ENCODE measurements around the gene CLDN11. TPM values are rescaled to one million over a fixed set of nuclear protein-coding genes. Genes with fewer than 3 reads are reported as not detected.

Gene CLDN11
- total and polyA plus RNA-seq, 7 donors: 1.3 to 3.0 (median 2.0) TPM

DNA sequence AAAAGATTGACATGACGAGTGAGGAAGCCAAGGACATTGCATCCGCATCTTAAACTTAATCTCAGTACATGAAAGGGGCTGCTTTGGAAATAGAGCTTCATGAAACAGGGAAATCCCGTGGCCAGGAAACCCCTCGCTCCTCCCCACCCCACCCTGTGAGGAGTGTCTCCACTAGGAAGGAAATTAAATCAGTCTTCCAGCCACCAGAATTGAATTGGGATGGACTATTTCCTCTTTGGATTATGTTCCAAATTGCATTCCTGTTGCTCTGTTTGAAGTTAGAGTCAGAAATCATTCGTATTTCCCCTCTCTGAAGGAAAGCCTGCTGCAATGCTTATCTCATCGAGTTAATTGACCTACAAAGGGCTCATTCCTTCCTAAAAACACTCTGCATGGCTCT, 35.8 kb downstream of the CLDN11 start:
- H3K4me1 ChIP-seq: no peaks in the 10 kb centered on the region
- H3K9me3 ChIP-seq: no peaks in the 10 kb centered on the region
- TF ChIP-seq, protein P1, sequence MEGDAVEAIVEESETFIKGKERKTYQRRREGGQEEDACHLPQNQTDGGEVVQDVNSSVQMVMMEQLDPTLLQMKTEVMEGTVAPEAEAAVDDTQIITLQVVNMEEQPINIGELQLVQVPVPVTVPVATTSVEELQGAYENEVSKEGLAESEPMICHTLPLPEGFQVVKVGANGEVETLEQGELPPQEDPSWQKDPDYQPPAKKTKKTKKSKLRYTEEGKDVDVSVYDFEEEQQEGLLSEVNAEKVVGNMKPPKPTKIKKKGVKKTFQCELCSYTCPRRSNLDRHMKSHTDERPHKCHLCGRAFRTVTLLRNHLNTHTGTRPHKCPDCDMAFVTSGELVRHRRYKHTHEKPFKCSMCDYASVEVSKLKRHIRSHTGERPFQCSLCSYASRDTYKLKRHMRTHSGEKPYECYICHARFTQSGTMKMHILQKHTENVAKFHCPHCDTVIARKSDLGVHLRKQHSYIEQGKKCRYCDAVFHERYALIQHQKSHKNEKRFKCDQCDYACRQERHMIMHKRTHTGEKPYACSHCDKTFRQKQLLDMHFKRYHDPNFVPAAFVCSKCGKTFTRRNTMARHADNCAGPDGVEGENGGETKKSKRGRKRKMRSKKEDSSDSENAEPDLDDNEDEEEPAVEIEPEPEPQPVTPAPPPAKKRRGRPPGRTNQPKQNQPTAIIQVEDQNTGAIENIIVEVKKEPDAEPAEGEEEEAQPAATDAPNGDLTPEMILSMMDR (IDR thresholded peaks at IDR 0.05): no peak
- H3K36me3 ChIP-seq (ENCODE audit: insufficient read depth in 1 of 2, low read depth in 1 of 2): no peaks in the 10 kb centered on the region
- ATAC-seq (no peak), DNase-seq (no peak)
- no peak overlapping the region for H3K27ac ChIP-seq
- no peak overlapping the region for H3K4me3 ChIP-seq
- WGBS, 3 donors: 58 to 60% (median 60%) methylated on average over 6 of the region's 6 CpGs
- H3K27me3 ChIP-seq (ENCODE audit: insufficient read depth in 3 of 3, low read length in 2 of 3): no peaks in the 10 kb centered on the region
- intact Hi-C loops (cut with DNase I): no loop called here

DNA sequence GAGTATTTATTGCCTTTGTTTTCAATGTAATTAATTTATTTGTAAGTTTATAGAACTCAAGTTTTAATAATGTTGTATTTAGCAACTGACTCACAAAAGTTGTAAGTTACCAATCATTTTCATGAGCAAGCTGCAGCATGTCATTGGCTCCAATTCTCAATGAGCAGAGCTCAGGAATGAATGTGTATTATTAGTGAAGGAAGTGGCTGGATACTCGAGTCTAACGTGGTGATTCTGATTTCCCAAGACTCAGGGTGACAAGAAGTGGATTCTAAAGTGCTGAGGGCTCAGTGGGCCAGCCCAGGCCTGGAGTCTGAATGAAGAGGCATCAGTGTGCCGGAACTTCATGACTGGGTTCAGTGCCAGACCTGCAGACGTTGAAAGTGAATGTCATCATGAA, 39.6 kb downstream of the CLDN11 start:
- TF ChIP-seq, protein P1 (IDR thresholded peaks at IDR 0.05): no peak
- intact Hi-C loops (cut with DNase I): no loop called here
- Histone ChIP-seq H3K4me1 (no peaks in the 10 kb centered on the region), H3K36me3 (ENCODE audit: insufficient read depth in 1 of 2, low read depth in 1 of 2) (no peaks in the 10 kb centered on the region), H3K9me3 (no peaks in the 10 kb centered on the region), H3K27me3 (ENCODE audit: insufficient read depth in 3 of 3, low read length in 2 of 3) (peaks cover 0 to 3% (median 0%) of the 10 kb centered on the region in 3 donors), H3K4me3 (no peak overlapping the region), H3K27ac (no peak overlapping the region)
- WGBS, 3 donors: 41 to 47% (median 44%) methylated on average over 4 of the region's 4 CpGs
- ATAC-seq (no peak), DNase-seq (no peak)

DNA sequence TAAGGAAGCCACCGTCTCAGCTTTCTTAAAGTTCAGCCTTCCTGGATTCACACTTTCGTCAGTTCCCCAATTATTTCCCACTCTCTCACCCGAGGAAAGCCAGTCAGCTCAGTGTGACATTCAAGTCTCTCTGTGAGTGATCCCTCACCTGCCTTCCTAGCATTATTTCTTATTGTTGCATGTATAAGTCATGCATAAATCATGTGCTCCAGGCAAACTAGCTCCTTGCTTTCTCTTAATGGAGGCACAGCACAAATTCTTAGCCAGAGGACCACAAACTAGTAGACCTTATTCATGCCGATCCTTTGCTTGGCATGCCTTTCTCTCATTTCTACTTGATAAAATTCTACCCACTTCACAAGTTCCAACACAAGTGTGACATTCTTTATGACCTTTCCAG, 44.3 kb downstream of the CLDN11 start:
- Histone ChIP-seq H3K36me3 (ENCODE audit: insufficient read depth in 1 of 2, low read depth in 1 of 2) (no peaks in the 10 kb centered on the region), H3K27me3 (ENCODE audit: insufficient read depth in 3 of 3, low read length in 2 of 3) (peaks cover 0 to 3% (median 0%) of the 10 kb centered on the region in 3 donors), H3K27ac (no peak overlapping the region), H3K9me3 (no peaks in the 10 kb centered on the region), H3K4me3 (no peak overlapping the region), H3K4me1 (no peaks in the 10 kb centered on the region)
- 49 to 58% (median 56%) methylated on average over 4 of the region's 4 CpGs for WGBS, 3 donors
- DNase-seq (no peak), ATAC-seq (no peak)
- TF ChIP-seq, protein P1 (IDR thresholded peaks at IDR 0.05): no peak
- intact Hi-C loops (cut with DNase I): no loop called here

DNA sequence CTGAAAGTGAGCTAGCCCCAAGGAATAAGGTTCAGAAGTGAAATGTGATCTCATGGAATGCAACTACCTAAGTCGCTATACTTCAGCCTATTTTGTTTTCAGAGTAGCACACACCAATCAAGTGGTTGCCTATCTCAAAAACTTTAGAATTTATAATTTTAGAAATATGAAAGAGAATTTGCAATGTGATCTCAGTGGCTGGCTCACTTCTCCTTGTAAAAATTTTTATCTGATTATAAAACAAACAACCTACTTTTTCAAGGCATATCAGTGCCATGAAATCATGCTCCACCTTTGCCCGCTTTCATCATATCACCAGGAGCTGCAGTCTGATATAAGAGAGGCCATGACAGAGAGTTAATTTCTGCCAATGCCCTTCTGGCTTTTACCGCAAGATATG, 47.3 kb downstream of the CLDN11 start:
- H3K9me3 ChIP-seq: no peaks in the 10 kb centered on the region
- TF ChIP-seq, protein P1 (IDR thresholded peaks at IDR 0.05): no peak
- H3K27me3 ChIP-seq (ENCODE audit: insufficient read depth in 3 of 3, low read length in 2 of 3): peaks cover 0 to 6% (median 0%) of the 10 kb centered on the region in 3 donors
- H3K4me3 ChIP-seq: no peak overlapping the region
- 55 to 61% (median 60%) methylated on average over 3 of the region's 3 CpGs for WGBS, 3 donors
- ATAC-seq (no peak), DNase-seq (no peak)
- no peaks in the 10 kb centered on the region for H3K4me1 ChIP-seq
- no peak overlapping the region for H3K27ac ChIP-seq
- intact Hi-C loops (cut with DNase I): no loop called here
- H3K36me3 ChIP-seq (ENCODE audit: insufficient read depth in 1 of 2, low read depth in 1 of 2): no peaks in the 10 kb centered on the region

DNA sequence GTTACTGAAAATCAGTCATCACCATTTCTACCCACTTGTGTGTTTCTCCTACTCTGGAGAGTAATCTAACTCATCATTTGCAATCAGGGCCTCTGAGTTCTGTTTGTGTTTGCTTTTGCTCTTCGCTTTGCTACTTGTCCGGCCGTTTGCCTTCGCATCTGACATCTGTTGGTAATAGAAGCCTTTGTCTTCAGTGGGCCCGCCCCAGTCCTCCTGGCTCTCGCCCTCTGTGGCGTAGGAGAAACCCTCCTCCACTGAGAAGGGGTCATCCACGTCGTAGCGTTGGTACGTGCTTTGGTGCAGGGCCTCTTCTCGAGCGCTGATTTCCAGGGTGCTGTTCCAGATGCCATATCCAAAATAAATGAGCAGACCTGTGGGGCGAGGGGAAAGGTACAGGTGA, 48.3 kb downstream of the CLDN11 start:
- peaks cover 0 to 8% (median 0%) of the 10 kb centered on the region in 3 donors for H3K27me3 ChIP-seq (ENCODE audit: insufficient read depth in 3 of 3, low read length in 2 of 3)
- H3K4me3 ChIP-seq: no peak overlapping the region
- H3K36me3 ChIP-seq (ENCODE audit: insufficient read depth in 1 of 2, low read depth in 1 of 2): no peaks in the 10 kb centered on the region
- 34 to 43% (median 37%) methylated on average over 14 of the region's 14 CpGs for WGBS, 3 donors
- DNase-seq (no peak), ATAC-seq (no peak)
- no peak overlapping the region for H3K27ac ChIP-seq
- no peaks in the 10 kb centered on the region for H3K4me1 ChIP-seq
- H3K9me3 ChIP-seq: no peaks in the 10 kb centered on the region
- intact Hi-C loops (cut with DNase I): no loop called here
- TF ChIP-seq, protein P1 (IDR thresholded peaks at IDR 0.05): no peak

Data from psoas muscle (tissue), 8 donors.